Measurements from ENCODE around the gene GAPVD1. TPM values are rescaled to one million over a fixed set of nuclear protein-coding genes. Genes with fewer than 3 reads are reported as not detected.
"Not testable (repeated sequence)": the region's sequence is repeated elsewhere in the genome, so short reads cannot be mapped to it uniquely, and the experiment has no call there.

Gene GAPVD1
- total and polyA plus RNA-seq, 4 donors = 6.5 to 67.7 (median 35.9) TPM

- whole genome bisulfite sequencing, 2 donors = 83 to 88% methylated on average over 7 of the region's 7 CpGs
Measured at GRCh38 chr9:125264068-125264467, 2.4 kb downstream of the GAPVD1 start.

GRCh38 chr9:125268394-125269013 lies 6.9 kb downstream of the GAPVD1 start:
- intact Hi-C loops (cut with DNase I) = no loop called here
- Histone ChIP-seq H3K36me3 (ENCODE audit: control insufficient read depth in 1 of 2, insufficient read depth in 2 of 2, low read length in 1 of 2) (no peaks in the 10 kb centered on the region), H3K27me3 (ENCODE audit: control insufficient read depth in 1 of 2, insufficient read depth in 2 of 2, low read length in 1 of 2) (no peaks in the 10 kb centered on the region), H3K4me3 (ENCODE audit: low read length in 2 of 2) (no peak overlapping the region), H3K27ac (ENCODE audit: low read depth in 1 of 2, low read length in 2 of 2) (no peak overlapping the region), H3K9me3 (ENCODE audit: control insufficient read depth, low read length) (no peaks in the 10 kb centered on the region), H3K4me1 (ENCODE audit: control insufficient read depth in 1 of 2, insufficient read depth in 2 of 2, low read length in 2 of 2) (peaks cover 2 to 3% of the 10 kb centered on the region in 2 donors)
- ATAC-seq (ENCODE audit: low FRiP score) = no peak
- DNase-seq = no peak
- WGBS, 2 donors = 48 to 52% methylated on average over 6 of the region's 6 CpGs

More at GRCh38 chr9:125264068-125264467, 2.4 kb downstream of the GAPVD1 start:
- ATAC-seq (ENCODE audit: low FRiP score); H3K27me3 ChIP-seq (ENCODE audit: control insufficient read depth in 1 of 2, insufficient read depth in 2 of 2, low read length in 1 of 2); H3K9me3 ChIP-seq (ENCODE audit: control insufficient read depth, low read length); DNase-seq; H3K4me1 ChIP-seq (ENCODE audit: control insufficient read depth in 1 of 2, insufficient read depth in 2 of 2, low read length in 2 of 2); H3K36me3 ChIP-seq (ENCODE audit: control insufficient read depth in 1 of 2, insufficient read depth in 2 of 2, low read length in 1 of 2); H3K27ac ChIP-seq (ENCODE audit: low read depth in 1 of 2, low read length in 2 of 2); intact Hi-C loops (cut with DNase I); H3K4me3 ChIP-seq (ENCODE audit: low read length in 2 of 2): not testable (repeated sequence)

- DNase-seq = no peak
- intact Hi-C loops (cut with DNase I) = no loop called here
- H3K4me3 ChIP-seq (ENCODE audit: low read length in 2 of 2) = no peak overlapping the region
- peaks cover 2 to 3% of the 10 kb centered on the region in 2 donors for H3K4me1 ChIP-seq (ENCODE audit: control insufficient read depth in 1 of 2, insufficient read depth in 2 of 2, low read length in 2 of 2)
- H3K9me3 ChIP-seq (ENCODE audit: control insufficient read depth, low read length) = no peaks in the 10 kb centered on the region
- H3K36me3 ChIP-seq (ENCODE audit: control insufficient read depth in 1 of 2, insufficient read depth in 2 of 2, low read length in 1 of 2) = no peaks in the 10 kb centered on the region
- H3K27ac ChIP-seq (ENCODE audit: low read depth in 1 of 2, low read length in 2 of 2) = no peak overlapping the region
- no peaks in the 10 kb centered on the region for H3K27me3 ChIP-seq (ENCODE audit: control insufficient read depth in 1 of 2, insufficient read depth in 2 of 2, low read length in 1 of 2)
- ATAC-seq (ENCODE audit: low FRiP score) = no peak
- 7 to 21% methylated on average over 1 of the region's 1 CpG for WGBS, 2 donors
Measured at GRCh38 chr9:125269014-125269397, 7.4 kb downstream of the GAPVD1 start.

GRCh38 chr9:125271081-125271480 lies 9.5 kb downstream of the GAPVD1 start:
- Histone ChIP-seq H3K27ac (ENCODE audit: low read depth in 1 of 2, low read length in 2 of 2) (no peak overlapping the region), H3K9me3 (ENCODE audit: control insufficient read depth, low read length) (no peaks in the 10 kb centered on the region), H3K4me1 (ENCODE audit: control insufficient read depth in 1 of 2, insufficient read depth in 2 of 2, low read length in 2 of 2) (peaks cover 2 to 3% of the 10 kb centered on the region in 2 donors), H3K4me3 (ENCODE audit: low read length in 2 of 2) (no peak overlapping the region), H3K27me3 (ENCODE audit: control insufficient read depth in 1 of 2, insufficient read depth in 2 of 2, low read length in 1 of 2) (no peaks in the 10 kb centered on the region), H3K36me3 (ENCODE audit: control insufficient read depth in 1 of 2, insufficient read depth in 2 of 2, low read length in 1 of 2) (no peaks in the 10 kb centered on the region)
- ATAC-seq (ENCODE audit: low FRiP score) (no peak), DNase-seq (no peak)
- WGBS, 2 donors = 81 to 82% methylated on average over 5 of the region's 5 CpGs
- intact Hi-C loops (cut with DNase I) = no loop called here

- no peak for DNase-seq
- ATAC-seq (ENCODE audit: low FRiP score) = no peak
- no peaks in the 10 kb centered on the region for H3K36me3 ChIP-seq (ENCODE audit: control insufficient read depth in 1 of 2, insufficient read depth in 2 of 2, low read length in 1 of 2)
- WGBS, 2 donors = 57 to 63% methylated on average over 3 of the region's 3 CpGs
- intact Hi-C loops (cut with DNase I) = no loop called here
- no peak overlapping the region for H3K4me3 ChIP-seq (ENCODE audit: low read length in 2 of 2)
- H3K27me3 ChIP-seq (ENCODE audit: control insufficient read depth in 1 of 2, insufficient read depth in 2 of 2, low read length in 1 of 2) = no peaks in the 10 kb centered on the region
- H3K9me3 ChIP-seq (ENCODE audit: control insufficient read depth, low read length) = no peaks in the 10 kb centered on the region
- H3K4me1 ChIP-seq (ENCODE audit: control insufficient read depth in 1 of 2, insufficient read depth in 2 of 2, low read length in 2 of 2) = peaks cover 2 to 3% of the 10 kb centered on the region in 2 donors
- H3K27ac ChIP-seq (ENCODE audit: low read depth in 1 of 2, low read length in 2 of 2) = no peak overlapping the region
Measured at GRCh38 chr9:125272697-125273096, 11.1 kb downstream of the GAPVD1 start.

GRCh38 chr9:125276771-125277170 lies 15.1 kb downstream of the GAPVD1 start:
- 94 to 96% methylated on average over 4 of the region's 4 CpGs for WGBS, 2 donors
- Histone ChIP-seq H3K4me3 (ENCODE audit: low read length in 2 of 2) (no peak overlapping the region), H3K27me3 (ENCODE audit: control insufficient read depth in 1 of 2, insufficient read depth in 2 of 2, low read length in 1 of 2) (no peaks in the 10 kb centered on the region), H3K36me3 (ENCODE audit: control insufficient read depth in 1 of 2, insufficient read depth in 2 of 2, low read length in 1 of 2) (no peaks in the 10 kb centered on the region), H3K27ac (ENCODE audit: low read depth in 1 of 2, low read length in 2 of 2) (no peak overlapping the region), H3K4me1 (ENCODE audit: control insufficient read depth in 1 of 2, insufficient read depth in 2 of 2, low read length in 2 of 2) (no peaks in the 10 kb centered on the region), H3K9me3 (ENCODE audit: control insufficient read depth, low read length) (no peaks in the 10 kb centered on the region)
- ATAC-seq (ENCODE audit: low FRiP score) = no peak
- intact Hi-C loops (cut with DNase I) = no loop called here
- no peak for DNase-seq

GRCh38 chr9:125277411-125277810 lies 15.8 kb downstream of the GAPVD1 start:
- intact Hi-C loops (cut with DNase I) = no loop called here
- Histone ChIP-seq H3K36me3 (ENCODE audit: control insufficient read depth in 1 of 2, insufficient read depth in 2 of 2, low read length in 1 of 2) (no peaks in the 10 kb centered on the region), H3K27ac (ENCODE audit: low read depth in 1 of 2, low read length in 2 of 2) (no peak overlapping the region), H3K4me3 (ENCODE audit: low read length in 2 of 2) (no peak overlapping the region), H3K4me1 (ENCODE audit: control insufficient read depth in 1 of 2, insufficient read depth in 2 of 2, low read length in 2 of 2) (no peaks in the 10 kb centered on the region), H3K9me3 (ENCODE audit: control insufficient read depth, low read length) (no peaks in the 10 kb centered on the region), H3K27me3 (ENCODE audit: control insufficient read depth in 1 of 2, insufficient read depth in 2 of 2, low read length in 1 of 2) (no peaks in the 10 kb centered on the region)
- DNase-seq (no peak), ATAC-seq (ENCODE audit: low FRiP score) (no peak)

GRCh38 chr9:125280945-125281344 lies 19.3 kb downstream of the GAPVD1 start:
- Histone ChIP-seq H3K27ac (ENCODE audit: low read depth in 1 of 2, low read length in 2 of 2) (no peak overlapping the region), H3K9me3 (ENCODE audit: control insufficient read depth, low read length) (no peaks in the 10 kb centered on the region), H3K4me3 (ENCODE audit: low read length in 2 of 2) (no peak overlapping the region), H3K27me3 (ENCODE audit: control insufficient read depth in 1 of 2, insufficient read depth in 2 of 2, low read length in 1 of 2) (no peaks in the 10 kb centered on the region), H3K36me3 (ENCODE audit: control insufficient read depth in 1 of 2, insufficient read depth in 2 of 2, low read length in 1 of 2) (no peaks in the 10 kb centered on the region), H3K4me1 (ENCODE audit: control insufficient read depth in 1 of 2, insufficient read depth in 2 of 2, low read length in 2 of 2) (no peaks in the 10 kb centered on the region)
- DNase-seq (no peak), ATAC-seq (ENCODE audit: low FRiP score) (no peak)
- 44 to 54% methylated on average over 4 of the region's 4 CpGs for WGBS, 2 donors
- intact Hi-C loops (cut with DNase I) = no loop called here

- Histone ChIP-seq H3K4me1 (ENCODE audit: control insufficient read depth in 1 of 2, insufficient read depth in 2 of 2, low read length in 2 of 2) (no peaks in the 10 kb centered on the region), H3K27me3 (ENCODE audit: control insufficient read depth in 1 of 2, insufficient read depth in 2 of 2, low read length in 1 of 2) (no peaks in the 10 kb centered on the region), H3K27ac (ENCODE audit: low read depth in 1 of 2, low read length in 2 of 2) (no peak overlapping the region), H3K9me3 (ENCODE audit: control insufficient read depth, low read length) (no peaks in the 10 kb centered on the region), H3K4me3 (ENCODE audit: low read length in 2 of 2) (no peak overlapping the region), H3K36me3 (ENCODE audit: control insufficient read depth in 1 of 2, insufficient read depth in 2 of 2, low read length in 1 of 2) (peaks cover 0 to 6% of the 10 kb centered on the region in 2 donors)
- ATAC-seq (ENCODE audit: low FRiP score) (no peak), DNase-seq (no peak)
- WGBS, 2 donors = 51 to 52% methylated on average over 3 of the region's 3 CpGs
- intact Hi-C loops (cut with DNase I) = no loop called here
Measured at GRCh38 chr9:125284855-125285254, 23.2 kb downstream of the GAPVD1 start.

Measured in aorta (tissue), 5 donors.